GM13976 (cell line): ENCODE results near the gene PTPA.

Experiments used
- DNase-seq: peaks from one replicate; pipeline ENCODE4 v3.0.0; 2012; ENCODE audit warnings: low spot score
- CTCF ChIP-seq: IDR thresholded peaks from 2 replicates; pipeline ENCODE4 v1.5.1; 2012; ENCODE audit warnings: borderline replicate concordance, mild to moderate bottlenecking; ENCODE audit not compliant: insufficient read depth; ENCODE audit errors: extremely low read depth, missing control alignments, control extremely low read depth
- in situ Hi-C: fragments of 300-500 bp; cut with MboI; formaldehyde crosslinking; loops from one replicate; pipeline ENCODE4 v1.12.0; 2022; ENCODE audit warnings: low sequenced_read_pairs, mixed read lengths, inconsistent platforms; ENCODE audit not compliant: unreplicated experiment

Gene PTPA

GRCh38 chr9:129139993-129140396, 28.8 kb downstream of the PTPA start:
- in situ Hi-C loops: loop anchor here (10.0 to 25.0 kb wide), 2 partner anchors 475 to 647 kb away; no protein-coding TSS in a partner anchor
- TF ChIP-seq CTCF: no peak
- DNase-seq: peak; percentile 93

GRCh38 chr9:129140397-129141065, 29.3 kb downstream of the PTPA start:
- in situ Hi-C loops: loop anchor here (25.0 kb wide), 1 partner anchor 647 kb away; no protein-coding TSS in a partner anchor
- TF ChIP-seq CTCF: no peak
- no peak for DNase-seq

- peak; percentile 76 for DNase-seq
- no peak for TF ChIP-seq CTCF
- in situ Hi-C loops: loop anchor here (25.0 kb wide), 1 partner anchor 646 kb away; no protein-coding TSS in a partner anchor
These were observed 30.1 kb downstream of the PTPA start for GRCh38 chr9:129141066-129142041.

- in situ Hi-C loops: loop anchor here (25.0 kb wide), 1 partner anchor 645 kb away; no protein-coding TSS in a partner anchor
- DNase-seq: no peak
These were observed 31.1 kb downstream of the PTPA start for GRCh38 chr9:129142138-129142935.

GRCh38 chr9:129143031-129143927, 32.1 kb downstream of the PTPA start:
- DNase-seq: peak; percentile 88
- TF ChIP-seq CTCF: peak; percentile 98
- in situ Hi-C loops: loop anchor here (25.0 kb wide), 1 partner anchor 644 kb away; no protein-coding TSS in a partner anchor

More at GRCh38 chr9:129142138-129142935, 31.1 kb downstream of the PTPA start:
- no peak for TF ChIP-seq CTCF
